HS-27A (cell line): ENCODE results near the gene TSNAXIP1.

Source experiments
- DNase-seq: peaks from one replicate; pipeline ENCODE4 v3.0.0-alpha.2; 2012; ENCODE audit warnings: low read depth, missing footprints

The TSNAXIP1 gene

GRCh38 chr16:67783353-67783725, 23.4 kb upstream of the TSNAXIP1 start:
- no peak for DNase-seq

DNA sequence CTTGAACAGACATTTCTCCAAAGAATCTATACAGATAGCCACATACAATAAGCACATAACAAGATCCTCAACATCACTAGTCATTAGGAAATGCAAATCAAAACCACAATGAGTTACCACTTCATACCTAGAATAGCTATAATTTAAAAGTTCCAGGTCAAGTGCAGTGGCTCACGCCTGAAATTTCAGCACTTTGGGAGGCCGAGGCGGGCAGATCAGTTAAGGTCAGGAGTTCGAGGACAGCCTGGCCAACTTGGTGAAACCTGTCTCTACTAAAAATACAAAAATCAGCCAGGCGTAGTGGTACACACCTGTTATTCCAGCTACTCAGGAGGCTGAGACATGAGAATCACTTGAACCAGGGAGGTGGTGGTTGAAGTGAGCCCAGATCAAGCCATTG, 20.2 kb upstream of the TSNAXIP1 start:
- no peak for DNase-seq

GRCh38 chr16:67790071-67790470, 16.6 kb upstream of the TSNAXIP1 start:
- no peak for DNase-seq

DNA sequence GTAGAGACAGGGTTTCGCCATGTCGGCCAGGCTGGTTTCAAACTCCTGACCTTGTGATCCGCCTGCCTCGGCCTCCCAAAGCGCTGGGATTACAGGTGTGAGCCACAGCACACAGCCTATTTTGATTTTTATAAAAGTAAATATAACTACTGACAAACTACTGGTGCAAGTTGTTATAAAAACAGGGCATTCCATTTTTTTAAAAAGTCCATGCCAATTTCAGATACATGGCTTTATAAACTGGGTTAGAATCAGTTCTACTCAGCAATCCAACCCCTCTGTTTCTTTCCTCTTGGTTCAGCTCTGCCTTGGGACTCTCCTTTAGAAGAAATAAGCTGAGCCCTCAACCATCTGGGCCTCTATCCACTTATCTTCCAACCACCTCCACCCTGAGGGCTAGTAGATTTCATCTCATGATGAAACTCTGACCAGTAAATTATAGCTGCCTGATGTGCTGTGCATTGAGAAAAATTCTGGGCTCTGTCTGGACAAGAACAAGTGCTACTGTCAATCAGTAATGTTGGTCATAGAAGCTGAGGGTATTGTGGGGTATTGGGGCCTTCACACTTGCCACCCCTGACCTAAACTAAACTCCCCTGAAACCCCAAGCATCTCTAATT, 10.5 kb upstream of the TSNAXIP1 start:
- no peak for DNase-seq

DNA sequence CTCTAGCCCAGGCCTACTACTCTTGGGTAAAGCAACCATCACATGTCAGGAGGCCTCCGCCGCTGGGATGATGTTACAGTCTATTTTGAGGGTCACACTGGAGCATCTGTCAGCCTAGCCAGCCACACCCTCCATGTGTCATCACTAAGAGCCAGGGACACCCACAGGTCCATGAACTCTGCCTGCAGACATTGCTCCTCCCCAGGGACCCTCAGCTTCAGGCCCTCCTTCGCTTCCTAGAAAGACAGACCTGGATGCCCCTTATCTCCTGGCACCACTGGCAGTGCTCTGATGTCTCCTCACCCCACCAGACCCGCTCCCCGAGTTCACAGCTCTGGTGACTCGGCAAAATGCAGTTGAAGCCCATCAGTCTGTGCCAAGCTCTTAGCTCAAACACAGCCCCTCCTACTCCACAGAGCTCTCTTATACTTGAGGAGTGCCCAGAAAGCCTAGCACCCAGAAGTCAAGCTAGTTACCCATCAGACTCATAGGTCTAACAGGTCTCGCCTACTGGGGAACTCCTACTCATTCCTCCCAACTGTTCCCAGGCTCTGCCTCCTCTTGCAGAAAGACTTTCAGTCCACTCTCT, 6.3 kb upstream of the TSNAXIP1 start:
- no peak for DNase-seq

DNA sequence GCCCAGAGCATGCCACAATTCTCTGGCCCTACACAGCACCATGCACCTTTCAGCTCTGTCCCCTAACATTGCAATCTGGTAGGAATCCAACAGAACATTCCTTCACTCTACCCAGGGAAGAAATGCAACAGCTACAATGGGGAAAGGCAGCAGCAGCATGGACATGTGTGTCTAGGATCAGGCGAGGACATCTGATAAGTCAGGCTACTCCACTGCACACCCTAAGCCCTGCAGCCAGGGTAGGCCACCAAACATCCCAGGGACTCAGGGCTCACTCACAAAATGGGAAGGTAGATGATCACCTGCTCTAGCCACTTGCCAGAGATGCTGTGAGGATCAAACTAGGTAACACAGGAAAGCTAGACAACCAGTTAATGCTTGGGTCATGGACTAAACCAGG, 5.4 kb upstream of the TSNAXIP1 start:
- no peak for DNase-seq

DNA sequence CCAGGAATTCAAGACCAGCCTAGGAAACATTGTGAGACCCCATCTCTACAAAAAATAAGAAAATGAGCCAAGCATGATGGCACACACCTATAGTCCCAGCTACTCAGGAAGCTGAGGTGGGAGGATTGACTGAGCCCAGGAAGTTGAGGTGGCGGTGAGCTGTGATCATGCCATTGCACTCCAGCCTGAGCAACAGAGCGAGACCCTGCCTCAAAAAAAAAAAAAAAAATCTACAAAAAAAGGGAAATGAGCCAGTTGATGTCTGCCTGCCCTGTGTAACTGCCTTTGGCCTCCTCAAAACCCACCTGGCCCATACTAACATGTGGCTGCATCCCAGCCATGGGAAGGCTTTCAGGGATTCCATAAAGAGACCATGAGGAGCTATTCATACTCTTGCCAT, 4.8 kb upstream of the TSNAXIP1 start:
- no peak for DNase-seq

- no peak for DNase-seq
These were observed 2.8 kb upstream of the TSNAXIP1 start for GRCh38 chr16:67803894-67804293.

GRCh38 chr16:67804853-67805542, 1.7 kb upstream of the TSNAXIP1 start:
- no peak for DNase-seq

DNA sequence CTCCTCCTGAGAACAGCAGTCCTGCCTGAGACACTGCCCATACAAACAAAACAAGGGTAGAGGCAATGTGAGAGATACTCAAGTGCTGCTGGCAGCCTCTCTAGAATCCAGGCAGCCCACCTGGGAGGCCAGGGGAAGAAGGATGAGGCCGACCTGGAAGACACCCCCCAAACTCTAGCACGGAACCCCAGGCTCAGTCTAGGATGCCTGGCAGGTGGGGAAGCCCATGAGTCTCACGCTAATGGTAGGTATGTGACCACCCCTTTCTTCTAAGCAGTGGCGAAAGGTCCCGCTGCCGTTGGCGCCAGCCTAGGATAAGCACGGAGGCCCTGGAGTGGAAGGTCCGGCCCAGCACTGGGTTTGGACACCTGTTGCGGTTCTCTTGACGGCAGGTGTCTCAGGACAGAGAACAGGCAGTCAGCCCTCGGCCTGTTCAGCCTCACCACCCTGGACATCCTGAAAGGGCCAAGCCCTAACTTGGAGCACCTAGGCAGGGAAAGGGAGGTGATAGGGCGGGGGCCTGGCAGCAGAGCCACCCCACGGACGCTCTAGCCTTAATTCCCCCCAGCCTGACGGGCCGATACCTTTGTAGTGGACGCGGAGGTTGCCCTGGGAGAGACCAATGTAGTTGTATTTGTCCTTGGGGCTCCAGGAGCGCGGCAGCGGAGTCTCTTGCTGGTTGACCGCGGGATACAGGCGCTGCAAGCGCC, 816 bp upstream of the TSNAXIP1 start:
- no peak for DNase-seq

DNA sequence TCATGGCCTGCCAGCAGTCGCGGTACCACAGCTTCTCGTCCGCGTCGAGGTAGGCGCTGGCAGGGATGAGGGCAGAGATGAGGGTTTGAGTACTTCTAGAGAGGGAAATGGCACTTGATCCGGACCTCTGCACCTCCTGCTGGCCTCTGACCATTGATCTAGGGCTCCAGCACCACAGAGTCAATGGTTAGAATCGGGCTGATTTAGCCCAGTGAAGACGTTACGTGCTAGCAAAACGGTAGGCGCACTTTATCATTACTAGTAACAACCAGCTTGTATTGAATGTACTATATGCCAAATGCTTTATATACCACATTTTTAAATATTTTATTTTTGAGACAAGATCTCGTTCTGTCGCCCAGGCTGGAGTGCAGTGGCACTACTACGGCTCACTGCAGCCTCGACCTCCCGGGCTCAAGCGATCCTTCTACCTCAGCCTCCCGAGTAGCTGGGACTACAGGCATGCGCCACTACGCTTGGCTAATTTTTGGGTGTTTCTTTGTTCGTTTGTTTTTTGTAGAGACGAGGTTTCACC, 526 bp downstream of the TSNAXIP1 start:
- DNase-seq, result no peak

DNA sequence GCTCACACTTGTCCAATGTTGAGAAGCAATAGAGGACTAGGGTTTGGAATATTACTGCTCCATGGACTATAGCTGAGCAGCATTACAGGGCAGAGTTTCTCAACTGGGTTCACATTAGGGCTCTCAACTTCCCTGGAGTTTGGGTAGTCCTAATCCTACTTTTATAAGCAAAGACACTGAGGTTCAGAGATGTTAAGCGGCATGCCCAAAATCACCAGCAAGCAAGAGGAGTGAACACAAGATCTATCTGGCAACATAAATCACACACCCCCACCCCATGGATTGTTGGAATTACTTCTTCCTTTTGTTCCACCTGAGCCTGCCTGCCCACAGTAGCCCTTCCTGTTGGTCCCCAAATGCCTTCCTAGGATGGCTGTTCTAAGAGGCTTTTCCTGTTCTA, 5.2 kb downstream of the TSNAXIP1 start:
- no peak for DNase-seq

GRCh38 chr16:67814567-67814966, 7.9 kb downstream of the TSNAXIP1 start:
- no peak for DNase-seq

GRCh38 chr16:67820608-67821259, 14.0 kb downstream of the TSNAXIP1 start:
- no peak for DNase-seq

DNA sequence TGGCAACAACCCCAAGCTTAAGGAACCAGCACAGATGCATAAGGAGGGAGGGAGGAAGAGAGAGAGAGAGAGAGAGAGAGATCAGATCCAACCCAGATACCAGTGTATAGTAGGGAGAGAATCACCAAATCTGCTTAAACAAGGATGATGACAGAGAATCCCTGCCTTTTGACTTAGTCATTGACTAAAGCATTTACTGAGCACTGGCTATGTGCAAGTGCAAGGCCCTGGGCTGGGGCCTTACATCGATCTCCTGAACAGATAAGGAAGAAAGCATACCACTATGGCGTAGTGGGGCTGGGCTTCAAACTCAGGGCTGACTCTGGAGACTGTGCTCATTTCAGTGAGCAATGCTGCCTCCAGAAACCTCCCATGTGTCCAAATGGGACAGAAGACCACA, 15.8 kb downstream of the TSNAXIP1 start:
- no peak for DNase-seq

GRCh38 chr16:67825119-67825518, 18.4 kb downstream of the TSNAXIP1 start:
- no peak for DNase-seq

DNA sequence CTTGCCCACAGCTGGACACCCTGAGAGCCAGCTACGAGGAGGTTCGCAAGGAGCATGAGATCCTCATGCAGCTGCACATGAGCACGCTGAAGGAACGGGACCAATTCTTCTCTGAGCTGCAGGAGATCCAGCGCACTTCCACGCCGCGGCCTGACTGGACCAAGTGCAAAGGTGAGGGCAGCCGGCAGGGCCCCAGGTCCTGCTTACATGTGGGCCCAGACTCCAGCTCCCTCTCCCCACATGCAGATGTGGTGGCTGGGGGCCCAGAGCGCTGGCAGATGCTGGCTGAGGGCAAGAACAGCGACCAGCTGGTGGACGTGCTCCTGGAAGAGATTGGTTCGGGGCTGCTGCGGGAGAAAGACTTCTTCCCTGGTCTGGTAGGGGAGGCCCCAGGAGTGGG, 19.2 kb downstream of the TSNAXIP1 start:
- no peak for DNase-seq

DNA sequence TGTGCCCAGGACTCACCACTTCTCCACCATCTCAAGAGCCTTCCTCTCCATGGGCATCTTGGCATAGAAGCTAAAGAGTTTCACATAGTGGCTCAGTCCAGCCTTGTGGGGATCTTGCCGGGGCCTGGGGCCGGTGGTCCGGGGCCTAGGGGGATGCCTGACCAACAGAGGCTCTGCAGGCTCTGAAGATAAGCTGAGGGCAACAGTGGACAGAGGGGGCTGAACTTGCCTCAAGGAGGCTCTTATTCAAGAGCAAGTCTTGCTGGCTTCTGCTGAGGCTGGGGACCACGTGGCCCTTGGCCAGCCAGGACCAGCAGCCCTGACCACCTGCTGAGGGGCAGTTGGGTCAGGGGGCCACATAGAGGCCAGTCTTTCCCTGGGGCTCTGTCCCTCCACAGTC, 22.0 kb downstream of the TSNAXIP1 start:
- no peak for DNase-seq

- no peak for DNase-seq
These were observed 26.3 kb downstream of the TSNAXIP1 start for GRCh38 chr16:67833030-67833414.

- no peak for DNase-seq
These were observed 26.9 kb downstream of the TSNAXIP1 start for GRCh38 chr16:67833415-67834241.

GRCh38 chr16:67834242-67834614, 27.5 kb downstream of the TSNAXIP1 start:
- no peak for DNase-seq
